Suprapubic skin (tissue), 3 donors: ENCODE data around the gene PODXL2.

Experiments
- CTCF ChIP-seq, 2 donors: fragments of 200-600 bp in 1 of 2; fragments of 450-650 bp in 1 of 2; sonication (generic) in 1 of 2; IDR thresholded peaks; one replicate each; pipeline ENCODE4 v1.5.1; 2016 to 2019; ENCODE audit warnings: antibody characterized with exemption in 2 of 2, mild to moderate bottlenecking in 1 of 2, moderate library complexity in 1 of 2
- POLR2A ChIP-seq, 2 donors: fragments of 450-650 bp; IDR thresholded peaks; one replicate each; pipeline ENCODE4 v1.6.1; 2017; ENCODE audit warnings: antibody characterized with exemption in 2 of 2, mild to moderate bottlenecking in 2 of 2, moderate library complexity in 2 of 2

DNA sequence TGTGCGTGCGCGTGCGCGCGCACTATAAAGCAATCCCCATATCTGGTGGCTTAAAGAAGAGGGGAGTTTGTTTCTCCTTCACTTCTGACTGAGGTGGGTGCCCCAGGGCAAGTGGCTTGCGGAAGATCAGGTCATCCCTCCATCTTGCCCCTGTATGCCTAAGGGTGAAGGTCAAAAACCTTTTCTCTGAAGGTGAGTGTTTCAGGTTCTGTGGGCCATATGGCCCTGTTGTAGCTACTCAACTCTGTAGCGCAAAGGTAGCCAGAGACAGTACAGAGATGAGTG is 49.3 kb downstream of the PODXL2 start:
- TF ChIP-seq POLR2A (IDR thresholded peaks at IDR 0.05) (no peak), CTCF (IDR thresholded peaks at IDR 0.05) (no peak)
